ENCODE results near the gene TMEM8B. TPM values are rescaled to one million over a fixed set of nuclear protein-coding genes. Genes with fewer than 3 reads are reported as not detected.
"Not testable (repeated sequence)": the region's sequence is repeated elsewhere in the genome, so short reads cannot be mapped to it uniquely, and the experiment has no call there.

Gene TMEM8B
- total RNA-seq, 1 donor: 2.0 TPM

DNA sequence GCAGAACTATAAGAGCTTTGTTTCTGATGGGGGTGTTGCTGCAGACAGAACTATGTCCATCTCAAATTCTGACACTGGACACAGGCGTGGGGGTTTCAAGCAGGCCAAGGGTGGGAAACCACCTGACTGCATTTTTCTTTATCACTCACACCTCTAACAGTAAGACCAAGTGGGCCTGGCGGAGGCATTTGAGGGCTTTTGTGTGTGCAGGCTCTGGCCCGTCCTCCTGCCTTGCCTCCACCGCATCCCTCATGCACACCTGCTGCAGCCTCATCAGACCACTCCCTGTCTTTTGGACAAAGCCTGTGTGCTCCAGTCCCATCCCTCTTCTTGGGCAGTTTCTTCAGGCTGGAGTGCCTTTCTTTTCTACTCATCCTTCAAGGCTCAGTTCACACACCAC lies 33.3 kb downstream of the TMEM8B start:
- no peaks in the 10 kb centered on the region for H3K9me3 ChIP-seq (ENCODE audit: low read depth, low read length)
- no peak overlapping the region for H3K4me3 ChIP-seq (ENCODE audit: low read length)
- no peaks in the 10 kb centered on the region for H3K4me1 ChIP-seq (ENCODE audit: insufficient read depth, low read length)
- H3K27me3 ChIP-seq (ENCODE audit: insufficient read depth, low read length): no peaks in the 10 kb centered on the region

DNA sequence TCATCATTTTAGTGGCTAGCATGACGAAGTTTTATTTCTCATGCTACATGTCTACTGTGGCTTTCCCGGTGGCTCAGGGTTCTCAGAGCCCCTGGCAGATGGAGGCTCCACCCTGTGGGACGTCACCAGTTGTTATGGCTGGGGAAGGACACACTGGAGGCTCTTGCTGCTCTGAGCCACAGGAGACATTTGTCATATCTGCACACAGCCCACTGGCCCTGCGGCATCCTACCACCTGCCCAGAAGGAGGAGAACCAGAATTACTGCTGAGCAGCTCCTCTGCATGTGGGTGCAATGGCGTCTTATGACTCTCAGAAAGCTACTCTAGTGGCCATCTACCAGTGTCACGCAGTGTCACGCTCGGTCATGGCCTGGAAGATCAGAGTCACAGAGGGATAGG lies 34.6 kb downstream of the TMEM8B start:
- no peaks in the 10 kb centered on the region for H3K9me3 ChIP-seq (ENCODE audit: low read depth, low read length)
- H3K4me3 ChIP-seq (ENCODE audit: low read length): no peak overlapping the region
- H3K4me1 ChIP-seq (ENCODE audit: insufficient read depth, low read length): no peaks in the 10 kb centered on the region
- H3K27me3 ChIP-seq (ENCODE audit: insufficient read depth, low read length): no peaks in the 10 kb centered on the region

DNA sequence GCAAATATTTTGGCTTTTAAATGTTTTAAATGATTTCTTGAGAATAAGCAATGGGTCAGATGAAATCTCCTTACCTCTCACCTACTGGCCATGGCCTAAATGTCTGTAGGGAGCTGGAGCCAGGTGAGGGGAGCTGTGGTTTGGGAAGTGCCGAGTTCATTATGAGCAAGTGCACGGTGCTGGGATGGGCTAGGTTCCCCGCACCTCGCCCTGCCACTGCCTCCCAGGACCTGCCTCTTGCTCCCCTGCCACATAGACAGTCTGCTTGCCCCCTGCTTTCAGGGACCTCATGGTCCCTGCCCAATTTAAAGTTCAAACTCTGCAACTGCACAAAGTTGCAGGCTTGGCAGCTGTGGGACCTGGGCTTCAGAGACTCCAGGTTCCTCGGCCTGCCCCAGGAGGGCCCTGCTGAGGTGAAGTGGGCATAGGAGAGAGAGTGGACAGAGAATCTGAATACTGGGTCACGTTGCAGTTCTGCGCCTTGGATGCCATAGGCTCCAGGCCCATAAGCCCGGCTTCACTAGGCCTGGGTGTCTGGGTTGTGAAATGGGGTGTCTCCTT lies 35.7 kb downstream of the TMEM8B start:
- Histone ChIP-seq H3K9me3 (ENCODE audit: low read depth, low read length) (no peaks in the 10 kb centered on the region), H3K4me3 (ENCODE audit: low read length) (no peak overlapping the region), H3K4me1 (ENCODE audit: insufficient read depth, low read length) (no peaks in the 10 kb centered on the region), H3K27me3 (ENCODE audit: insufficient read depth, low read length) (no peaks in the 10 kb centered on the region)

DNA sequence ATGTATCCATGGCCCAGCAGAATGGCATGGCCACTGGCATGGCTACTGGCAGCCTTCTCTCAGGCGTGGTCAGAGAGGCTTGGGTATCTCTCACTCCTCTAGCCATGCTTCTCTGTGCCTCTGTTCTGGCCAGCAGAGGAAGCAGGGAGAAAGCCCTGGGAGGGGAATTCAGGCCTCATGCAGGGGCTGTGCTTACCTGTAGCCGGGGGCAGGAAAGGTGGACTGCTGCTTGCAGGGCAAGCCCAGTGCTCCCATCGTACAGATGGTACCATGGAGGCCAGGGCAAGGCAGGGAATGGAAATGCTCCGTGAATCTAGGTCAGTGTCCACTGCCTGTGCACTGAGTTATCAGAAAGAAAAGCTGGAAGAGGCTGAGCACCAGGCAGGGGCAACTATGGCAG lies 38.5 kb downstream of the TMEM8B start:
- H3K4me1 ChIP-seq (ENCODE audit: insufficient read depth, low read length): no peaks in the 10 kb centered on the region
- H3K4me3 ChIP-seq (ENCODE audit: low read length): no peak overlapping the region
- H3K9me3 ChIP-seq (ENCODE audit: low read depth, low read length): no peaks in the 10 kb centered on the region
- no peaks in the 10 kb centered on the region for H3K27me3 ChIP-seq (ENCODE audit: insufficient read depth, low read length)

DNA sequence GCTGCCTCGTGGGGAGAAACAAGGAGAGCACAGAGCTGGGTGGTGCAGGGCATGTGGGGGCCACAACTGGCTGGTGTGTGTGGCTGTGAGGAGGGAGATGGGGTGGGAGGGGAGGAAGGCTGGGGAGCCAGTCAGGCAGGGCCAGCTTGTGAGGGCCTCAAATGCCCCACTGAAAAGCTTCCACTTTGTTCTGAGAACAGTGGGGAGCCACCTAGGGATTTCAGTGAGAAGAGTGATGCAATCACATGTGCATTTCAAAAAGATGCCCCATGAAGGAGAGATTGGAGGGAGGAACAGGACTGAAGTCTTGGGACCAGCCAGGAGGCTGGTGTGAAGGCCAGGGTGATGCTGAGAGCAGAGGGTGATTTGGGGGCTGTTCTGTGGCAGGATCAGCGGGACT lies 39.9 kb downstream of the TMEM8B start:
- Histone ChIP-seq H3K9me3 (ENCODE audit: low read depth, low read length) (no peaks in the 10 kb centered on the region), H3K4me1 (ENCODE audit: insufficient read depth, low read length) (no peaks in the 10 kb centered on the region), H3K27me3 (ENCODE audit: insufficient read depth, low read length) (no peaks in the 10 kb centered on the region), H3K4me3 (ENCODE audit: low read length) (no peak overlapping the region)

DNA sequence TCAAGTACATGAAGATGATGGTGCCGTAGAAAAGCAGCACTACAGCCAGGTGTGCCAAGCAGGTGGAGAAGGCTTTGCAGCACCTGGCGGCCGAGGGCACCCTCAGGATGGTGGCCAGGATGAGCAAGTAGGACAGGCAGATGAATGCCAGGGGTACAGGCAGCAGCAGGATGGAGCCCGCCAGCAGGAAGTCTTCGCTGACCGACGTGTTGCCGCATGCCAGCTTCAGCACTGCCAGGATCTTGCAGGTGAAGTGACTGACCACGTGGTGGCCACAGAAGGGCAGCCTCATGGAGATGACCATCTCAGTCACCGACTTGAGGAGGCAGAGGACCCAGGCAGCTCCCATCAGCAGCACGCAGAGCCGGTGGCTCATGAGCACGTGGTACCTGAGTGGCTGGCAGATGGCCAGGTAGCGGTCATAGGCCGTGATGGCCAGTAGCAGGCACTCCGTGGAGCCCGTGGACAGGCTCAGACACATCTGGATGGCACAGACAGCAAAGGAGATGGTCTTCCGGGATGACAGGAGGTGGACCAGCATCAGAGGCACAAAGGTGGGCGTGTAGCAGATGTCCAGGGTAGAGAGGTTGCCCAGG lies 40.7 kb downstream of the TMEM8B start:
- H3K4me3 ChIP-seq (ENCODE audit: low read length): no peak overlapping the region
- H3K27me3 ChIP-seq (ENCODE audit: insufficient read depth, low read length): peaks cover under 1% of the 10 kb centered on the region
- no peaks in the 10 kb centered on the region for H3K4me1 ChIP-seq (ENCODE audit: insufficient read depth, low read length)
- no peaks in the 10 kb centered on the region for H3K9me3 ChIP-seq (ENCODE audit: low read depth, low read length)

DNA sequence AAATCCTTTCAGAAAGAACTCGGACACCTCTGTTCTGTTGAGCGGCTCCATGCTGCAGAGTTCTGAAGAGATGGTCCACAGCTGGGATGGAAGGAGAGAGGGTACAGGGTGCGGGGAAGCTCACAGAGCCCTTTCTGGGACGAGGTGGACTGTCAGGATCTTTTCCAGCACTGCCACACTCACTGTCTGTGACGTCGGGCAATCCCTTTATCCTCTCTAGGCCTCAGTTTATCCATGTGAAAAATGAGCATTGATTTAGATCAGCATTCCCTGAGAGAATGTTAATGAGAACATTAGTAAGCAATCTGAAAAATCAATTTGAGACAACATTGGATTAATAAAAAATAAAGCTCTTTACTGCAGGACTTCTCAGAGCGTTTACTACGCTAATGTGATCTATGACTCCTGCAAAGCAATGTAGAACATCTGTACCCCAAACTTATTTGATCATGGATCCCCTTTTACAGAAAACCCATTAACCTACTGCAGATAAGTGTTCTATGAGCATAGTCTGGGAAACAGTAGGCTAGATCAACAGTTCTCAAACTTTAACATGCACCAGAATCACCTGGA lies 41.4 kb downstream of the TMEM8B start, which contains the start of gene OR13J1:
Gene OR13J1 (minus strand): TSS at position 51 of the 573 bp plus-strand sequence. CDS start 0 bp downstream, at position 51.
- H3K4me1 ChIP-seq (ENCODE audit: insufficient read depth, low read length): no peaks in the 10 kb centered on the region
- H3K27me3 ChIP-seq (ENCODE audit: insufficient read depth, low read length): peaks cover 5% of the 10 kb centered on the region
- no peak within 1 kb of the TSS for H3K4me3 ChIP-seq (ENCODE audit: low read length)
- H3K9me3 ChIP-seq (ENCODE audit: low read depth, low read length): no peaks in the 10 kb centered on the region

DNA sequence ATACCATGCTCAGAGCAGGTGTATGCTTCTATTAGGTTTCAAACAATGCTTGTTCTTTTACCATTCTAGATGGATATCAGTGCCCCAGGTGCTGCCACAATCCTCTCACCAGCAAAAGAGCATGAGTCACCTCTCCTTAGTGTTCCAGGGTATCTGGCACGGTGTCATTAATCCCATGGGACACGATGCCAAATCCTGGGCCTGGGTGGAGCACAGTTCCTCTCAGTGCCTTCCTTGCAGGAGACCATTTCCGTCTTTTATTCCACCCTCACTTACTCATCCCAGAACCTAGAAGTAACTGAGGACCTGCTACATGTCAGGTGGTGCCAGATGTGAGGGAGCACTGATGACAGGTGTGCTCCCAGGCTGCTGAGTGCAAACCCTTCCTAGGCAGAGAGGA lies 42.5 kb downstream of the TMEM8B start:
- H3K4me1 ChIP-seq (ENCODE audit: insufficient read depth, low read length): no peaks in the 10 kb centered on the region
- H3K9me3 ChIP-seq (ENCODE audit: low read depth, low read length): peaks cover 10% of the 10 kb centered on the region
- no peak overlapping the region for H3K4me3 ChIP-seq (ENCODE audit: low read length)
- H3K27me3 ChIP-seq (ENCODE audit: insufficient read depth, low read length): peaks cover 16% of the 10 kb centered on the region

DNA sequence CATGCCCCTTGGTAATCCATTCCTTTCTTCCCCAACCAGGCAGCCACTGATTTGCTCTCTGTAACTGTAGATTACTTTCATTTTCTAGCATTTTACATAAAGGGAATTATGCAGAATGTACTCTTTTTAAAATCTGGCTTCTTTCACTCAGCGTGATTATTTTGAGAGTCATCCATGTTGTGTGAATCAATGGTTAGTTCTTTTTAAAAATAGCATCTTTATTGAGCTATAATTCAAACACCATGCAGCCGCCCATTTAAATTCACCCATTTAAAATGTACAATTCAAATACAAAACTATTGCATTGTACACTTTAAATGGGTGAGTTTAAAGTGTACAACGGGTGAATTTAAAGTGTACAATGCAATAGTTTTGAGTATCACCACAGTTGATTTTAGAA lies 43.5 kb downstream of the TMEM8B start:
- H3K4me1 ChIP-seq (ENCODE audit: insufficient read depth, low read length): no peaks in the 10 kb centered on the region
- H3K27me3 ChIP-seq (ENCODE audit: insufficient read depth, low read length): peaks cover 24% of the 10 kb centered on the region
- H3K9me3 ChIP-seq (ENCODE audit: low read depth, low read length): peaks cover 19% of the 10 kb centered on the region
- no peak overlapping the region for H3K4me3 ChIP-seq (ENCODE audit: low read length)

DNA sequence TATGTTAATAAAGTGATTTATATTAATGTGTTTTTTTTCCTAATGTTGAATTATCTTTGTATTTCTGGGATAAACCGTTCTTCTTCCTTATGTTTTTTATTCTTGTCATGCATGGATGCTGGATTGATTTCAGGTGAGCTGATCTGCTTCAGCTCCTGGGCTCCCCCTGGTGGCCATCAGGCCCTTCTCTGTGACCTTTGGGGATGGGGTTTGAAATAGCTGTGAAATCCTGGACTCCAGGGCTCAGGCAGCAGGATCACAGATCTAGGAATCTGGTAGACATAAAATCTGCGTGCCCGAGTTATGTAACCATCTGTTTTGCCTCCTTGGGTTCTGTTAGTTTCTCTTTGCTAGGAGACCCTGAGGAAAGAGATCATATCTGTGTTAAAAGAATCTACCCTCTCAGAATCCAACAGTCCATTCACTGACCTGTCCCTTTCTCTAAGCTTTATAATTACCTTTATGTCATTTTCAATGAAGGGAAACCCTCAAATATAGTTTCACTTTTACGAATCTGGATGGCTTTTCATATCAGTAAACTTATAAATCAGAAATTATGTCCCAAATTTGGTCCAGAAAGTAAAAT lies 53.3 kb downstream of the TMEM8B start:
- Histone ChIP-seq H3K4me3 (ENCODE audit: low read length) (no peak overlapping the region), H3K27me3 (ENCODE audit: insufficient read depth, low read length) (peaks cover 14% of the 10 kb centered on the region), H3K4me1 (ENCODE audit: insufficient read depth, low read length) (no peaks in the 10 kb centered on the region), H3K9me3 (ENCODE audit: low read depth, low read length) (peaks cover 7% of the 10 kb centered on the region)

DNA sequence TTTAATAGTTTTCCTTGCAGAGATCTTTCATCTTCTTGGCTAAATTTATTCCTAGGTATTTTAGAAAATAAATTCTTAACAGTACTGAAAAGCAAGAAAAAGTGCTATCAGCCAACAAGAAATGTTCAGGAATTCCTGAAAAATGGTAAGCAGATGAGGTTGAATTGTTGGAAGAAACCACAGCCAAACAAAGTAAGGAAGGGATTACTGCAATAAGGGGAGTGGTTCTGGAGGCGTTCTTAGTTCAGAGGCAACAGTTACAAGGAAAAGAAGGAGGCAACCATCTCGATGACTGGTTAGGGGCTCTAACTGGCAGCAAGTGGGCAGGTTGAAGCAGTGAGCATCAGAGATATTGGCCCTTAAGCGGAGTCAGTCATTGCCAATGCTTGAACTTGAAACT lies 54.0 kb downstream of the TMEM8B start:
- peaks cover under 1% of the 10 kb centered on the region for H3K9me3 ChIP-seq (ENCODE audit: low read depth, low read length)
- no peak overlapping the region for H3K4me3 ChIP-seq (ENCODE audit: low read length)
- peaks cover 11% of the 10 kb centered on the region for H3K27me3 ChIP-seq (ENCODE audit: insufficient read depth, low read length)
- no peaks in the 10 kb centered on the region for H3K4me1 ChIP-seq (ENCODE audit: insufficient read depth, low read length)

DNA sequence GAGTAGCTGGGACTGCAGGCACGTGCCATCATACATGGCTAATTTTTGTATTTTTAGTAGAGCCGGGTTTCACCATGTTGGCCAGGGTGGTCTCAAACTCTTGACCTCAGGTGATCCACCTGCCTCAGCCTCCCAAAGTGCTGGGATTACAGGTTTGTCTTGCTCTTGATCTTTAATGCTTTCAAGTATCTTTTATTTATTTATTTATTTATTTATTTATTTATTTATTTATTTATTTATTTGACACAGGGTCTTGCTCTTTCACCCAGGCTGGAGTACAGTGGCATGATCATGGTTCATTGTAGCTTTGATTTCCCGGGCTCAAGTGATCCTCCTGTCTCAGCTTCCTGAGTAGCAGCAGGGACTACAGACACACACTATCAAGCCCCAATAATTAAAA lies 55.9 kb downstream of the TMEM8B start:
- peaks cover 14% of the 10 kb centered on the region for H3K27me3 ChIP-seq (ENCODE audit: insufficient read depth, low read length)
- not testable (repeated sequence) for H3K4me1 ChIP-seq (ENCODE audit: insufficient read depth, low read length); H3K9me3 ChIP-seq (ENCODE audit: low read depth, low read length); H3K4me3 ChIP-seq (ENCODE audit: low read length)

DNA sequence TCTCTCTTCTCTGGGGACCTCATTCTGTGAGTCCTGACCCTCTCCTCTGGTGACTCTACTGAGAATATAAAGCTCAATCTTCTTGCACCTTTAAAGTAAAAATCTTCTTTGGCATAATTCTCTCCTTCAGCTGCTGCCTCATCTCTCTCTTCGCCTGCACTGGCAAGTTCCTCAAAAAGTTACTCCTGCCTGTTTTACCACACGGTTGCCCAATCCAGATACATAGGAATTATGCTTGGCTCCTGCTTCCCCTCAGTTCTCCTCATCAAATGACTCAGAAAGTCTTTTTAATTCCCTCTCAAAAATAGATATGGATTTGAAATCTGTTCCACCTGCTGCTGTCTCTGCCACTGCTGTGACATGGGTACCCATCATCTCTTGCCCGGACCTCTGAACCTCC lies 62.6 kb downstream of the TMEM8B start:
- peaks cover 10% of the 10 kb centered on the region for H3K4me1 ChIP-seq (ENCODE audit: insufficient read depth, low read length)
- H3K4me3 ChIP-seq (ENCODE audit: low read length): no peak overlapping the region
- no peaks in the 10 kb centered on the region for H3K9me3 ChIP-seq (ENCODE audit: low read depth, low read length)
- peaks cover 14% of the 10 kb centered on the region for H3K27me3 ChIP-seq (ENCODE audit: insufficient read depth, low read length)

DNA sequence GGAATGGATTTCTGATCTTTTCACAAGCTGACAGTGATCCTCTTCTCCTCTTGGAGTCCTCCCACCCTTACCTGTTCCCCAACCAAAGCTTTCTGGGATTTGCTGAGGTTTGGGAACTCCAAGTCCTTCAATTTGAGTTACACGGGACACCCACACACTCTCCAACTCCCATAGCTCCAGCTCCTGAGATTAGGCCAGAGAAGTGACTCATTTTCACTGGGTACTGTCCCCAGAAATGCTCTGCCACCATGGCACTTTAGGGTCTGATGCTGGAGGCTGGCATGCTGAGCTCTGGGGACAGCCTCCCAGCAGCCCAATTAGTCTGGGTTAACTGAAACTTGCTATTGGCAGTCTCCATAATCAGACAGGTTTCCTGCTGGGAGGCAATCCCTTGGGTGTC lies 63.0 kb downstream of the TMEM8B start:
- no peak overlapping the region for H3K4me3 ChIP-seq (ENCODE audit: low read length)
- H3K9me3 ChIP-seq (ENCODE audit: low read depth, low read length): no peaks in the 10 kb centered on the region
- peaks cover 10% of the 10 kb centered on the region for H3K4me1 ChIP-seq (ENCODE audit: insufficient read depth, low read length)
- peaks cover 14% of the 10 kb centered on the region for H3K27me3 ChIP-seq (ENCODE audit: insufficient read depth, low read length)

DNA sequence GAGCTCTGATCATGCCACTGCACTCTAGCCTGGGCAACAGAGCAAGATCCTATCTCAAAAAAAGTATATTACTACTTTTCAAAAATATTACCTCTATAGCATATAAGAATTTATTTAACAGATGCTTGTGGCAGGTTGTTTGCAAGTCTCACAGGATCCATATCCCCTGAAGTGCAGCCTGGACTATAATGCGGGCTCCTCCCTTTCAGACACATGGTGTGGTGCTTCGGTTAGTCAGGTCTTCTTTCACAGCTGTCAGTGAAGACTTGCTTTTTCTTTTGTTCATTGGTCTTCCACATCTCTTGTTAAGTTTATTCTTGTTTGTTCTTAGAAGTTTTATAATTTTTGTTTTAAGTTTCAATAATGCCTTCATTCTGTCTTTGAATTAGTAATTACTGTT lies 67.5 kb downstream of the TMEM8B start:
- peaks cover 7% of the 10 kb centered on the region for H3K4me1 ChIP-seq (ENCODE audit: insufficient read depth, low read length)
- H3K9me3 ChIP-seq (ENCODE audit: low read depth, low read length): no peaks in the 10 kb centered on the region

More for the DNA sequence above, 67.5 kb downstream of the TMEM8B start:
- Histone ChIP-seq H3K4me3 (ENCODE audit: low read length) (no peak overlapping the region), H3K27me3 (ENCODE audit: insufficient read depth, low read length) (peaks cover 21% of the 10 kb centered on the region)
